PFSK-1 (cell line): ENCODE results near the gene CDKN2AIPNL.

Experiments
- POLR2AphosphoS5 ChIP-seq: IDR thresholded peaks from 2 replicates; pipeline ENCODE4 v1.6.1; 2012; ENCODE audit warnings: low read depth, mild to moderate bottlenecking, control low read depth, low read length, moderate library complexity
- REST ChIP-seq, 2 experiments: IDR thresholded peaks; 2 replicates each; pipeline versions ENCODE4 v1.6.1 to v1.8.0; 2011 to 2012; ENCODE audit warnings: low read depth in 2 of 2, low read length in 2 of 2, control low read depth in 1 of 2, inconsistent platforms in 1 of 2, mild to moderate bottlenecking in 1 of 2, moderate library complexity in 1 of 2; ENCODE audit not compliant: insufficient read depth in 1 of 2
- SIN3A ChIP-seq: IDR thresholded peaks from 2 replicates; pipeline ENCODE4 v1.6.1; 2012; ENCODE audit warnings: mild to moderate bottlenecking, low read length, moderate library complexity, borderline replicate concordance; ENCODE audit not compliant: insufficient read depth
- TAF1 ChIP-seq: IDR thresholded peaks from 2 replicates; pipeline ENCODE4 v1.6.1; 2012; ENCODE audit warnings: low read length, control low read depth, borderline replicate concordance; ENCODE audit not compliant: insufficient read depth

GRCh38 chr5:134380346-134380745 lies 31.3 kb downstream of the CDKN2AIPNL start:
- no peak for TF ChIP-seq TAF1
- no peak for TF ChIP-seq SIN3A
- no peak for TF ChIP-seq POLR2AphosphoS5
- TF ChIP-seq REST (IDR thresholded peaks at IDR 0.05; ENCODE audit: insufficient read depth in 1 of 2, low read depth in 2 of 2, low read length in 2 of 2) = no peak
